NCI-H510A (cell line): Measurements from ENCODE around the gene CUTA.

Experiments used
- DNase-seq: peaks from one replicate; lab custom pipeline; 2025; lab: John Stamatoyannopoulos, UW

CUTA gene

GRCh38 chr6:33439956-33440648 is 22.2 kb upstream of the CUTA start:
- DNase-seq: no peak

- DNase-seq: no peak
These were observed 21.2 kb upstream of the CUTA start for GRCh38 chr6:33438978-33439594.

GRCh38 chr6:33437666-33438065 is 19.8 kb upstream of the CUTA start:
- DNase-seq: no peak

GRCh38 chr6:33434961-33435360 is 17.1 kb upstream of the CUTA start:
- DNase-seq: no peak

- DNase-seq: no peak
These were observed 15.8 kb upstream of the CUTA start for GRCh38 chr6:33433544-33434191.

GRCh38 chr6:33433001-33433543 is 15.2 kb upstream of the CUTA start:
- DNase-seq: no peak

GRCh38 chr6:33432546-33432945 is 14.6 kb upstream of the CUTA start:
- no peak for DNase-seq

GRCh38 chr6:33431880-33432541 is 14.1 kb upstream of the CUTA start:
- no peak for DNase-seq

- DNase-seq: peak; percentile 74
These were observed 13.3 kb upstream of the CUTA start for GRCh38 chr6:33430991-33431879.

- no peak for DNase-seq
These were observed 12.4 kb upstream of the CUTA start for GRCh38 chr6:33430334-33430733.

GRCh38 chr6:33429750-33430052 is 11.8 kb upstream of the CUTA start:
- no peak for DNase-seq

GRCh38 chr6:33428966-33429749 is 11.3 kb upstream of the CUTA start:
- DNase-seq: no peak

- no peak for DNase-seq
These were observed 10.5 kb upstream of the CUTA start for GRCh38 chr6:33428224-33428965.

- no peak for DNase-seq
These were observed 9.8 kb upstream of the CUTA start for GRCh38 chr6:33427585-33428223.

GRCh38 chr6:33426590-33427511 is 8.9 kb upstream of the CUTA start:
- DNase-seq: no peak

GRCh38 chr6:33425668-33426577 is 8.0 kb upstream of the CUTA start:
- peak; percentile 93 for DNase-seq

- no peak for DNase-seq
These were observed 7.2 kb upstream of the CUTA start for GRCh38 chr6:33424855-33425667.
